ENCODE data around the gene WWOX. TPM values are rescaled to one million over a fixed set of nuclear protein-coding genes. Genes with fewer than 3 reads are reported as not detected.
A peak's percentile ranks its signal among the peaks of the same experiment; 100 is the strongest.

Gene WWOX
- total RNA-seq, 2 experiments from 2014 or later, result 16.6 to 19.0 TPM

GRCh38 chr16:78903843-78904242 is 804.4 kb downstream of the WWOX start:
- Mint-ChIP-seq H3K4me1 (peaks cover 47% of the 10 kb centered on the region), H3K9me3 (peaks cover 8% of the 10 kb centered on the region), H3K27ac (no peak overlapping the region), H3K27me3 (no peaks in the 10 kb centered on the region), H3K36me3 (ENCODE audit: low read depth) (peaks cover 34% of the 10 kb centered on the region), H3K4me3 (no peak overlapping the region)
- ChIA-PET POLR2A (no interaction called here), CTCF (interaction anchor here (0.7 kb wide), 2 partner anchors 53 to 154 kb away, joined by 3 to 6 read pairs; no protein-coding TSS in a partner anchor)
- no peak for DNase-seq

GRCh38 chr16:78906135-78906534 is 806.7 kb downstream of the WWOX start:
- Mint-ChIP-seq H3K9me3 (peaks cover 26% of the 10 kb centered on the region), H3K36me3 (ENCODE audit: low read depth) (peaks cover 47% of the 10 kb centered on the region), H3K4me3 (no peak overlapping the region), H3K4me1 (peaks cover 24% of the 10 kb centered on the region), H3K27me3 (no peaks in the 10 kb centered on the region), H3K27ac (no peak overlapping the region)
- no peak for DNase-seq
- POLR2A ChIA-PET, result interaction anchor here (0.9 kb wide), 1 partner anchor 15 kb away, joined by 6 read pairs; no protein-coding TSS in a partner anchor
- CTCF ChIA-PET, result no interaction called here

- H3K27ac Mint-ChIP-seq, result no peak overlapping the region
- H3K4me3 Mint-ChIP-seq, result no peak overlapping the region
- POLR2A ChIA-PET, result no interaction called here
- H3K4me1 Mint-ChIP-seq, result no peaks in the 10 kb centered on the region
- H3K27me3 Mint-ChIP-seq, result no peaks in the 10 kb centered on the region
- peaks cover 43% of the 10 kb centered on the region for H3K36me3 Mint-ChIP-seq (ENCODE audit: low read depth)
- no peak for DNase-seq
- peaks cover 39% of the 10 kb centered on the region for H3K9me3 Mint-ChIP-seq
- CTCF ChIA-PET, result no interaction called here
These were observed 809.8 kb downstream of the WWOX start for GRCh38 chr16:78909226-78909625.

GRCh38 chr16:78915811-78916345 is 816.4 kb downstream of the WWOX start:
- Mint-ChIP-seq H3K9me3 (peaks cover 41% of the 10 kb centered on the region), H3K36me3 (ENCODE audit: low read depth) (peaks cover 25% of the 10 kb centered on the region), H3K4me1 (peaks cover 24% of the 10 kb centered on the region), H3K27ac (no peak overlapping the region), H3K4me3 (no peak overlapping the region), H3K27me3 (no peaks in the 10 kb centered on the region)
- no peak for DNase-seq
- ChIA-PET POLR2A (no interaction called here), CTCF (interaction anchor here (1.2 kb wide), 1 partner anchor 10 kb away, joined by 3 read pairs; no protein-coding TSS in a partner anchor)

GRCh38 chr16:78916928-78917545 is 817.6 kb downstream of the WWOX start:
- ChIA-PET CTCF (interaction anchor here (1.2 kb wide), 1 partner anchor 8 kb away, joined by 3 read pairs; no protein-coding TSS in a partner anchor), POLR2A (interaction anchor here (1.3 kb wide), 1 partner anchor 18 kb away, joined by 3 read pairs; no protein-coding TSS in a partner anchor)
- Mint-ChIP-seq H3K27ac (no peak overlapping the region), H3K4me1 (peaks cover 24% of the 10 kb centered on the region), H3K36me3 (ENCODE audit: low read depth) (peaks cover 30% of the 10 kb centered on the region), H3K27me3 (no peaks in the 10 kb centered on the region), H3K4me3 (no peak overlapping the region), H3K9me3 (peaks cover 46% of the 10 kb centered on the region)
- no peak for DNase-seq

GRCh38 chr16:78918805-78919305 is 819.4 kb downstream of the WWOX start:
- H3K4me1 Mint-ChIP-seq, result peaks cover 24% of the 10 kb centered on the region
- no peak overlapping the region for H3K4me3 Mint-ChIP-seq
- no peak overlapping the region for H3K27ac Mint-ChIP-seq
- no peaks in the 10 kb centered on the region for H3K27me3 Mint-ChIP-seq
- POLR2A ChIA-PET, result no interaction called here
- peaks cover 46% of the 10 kb centered on the region for H3K9me3 Mint-ChIP-seq
- no peak for DNase-seq
- CTCF ChIA-PET, result interaction anchor here (1.3 kb wide), 1 partner anchor 397 kb away, joined by 3 read pairs; no protein-coding TSS in a partner anchor
- peaks cover 35% of the 10 kb centered on the region for H3K36me3 Mint-ChIP-seq (ENCODE audit: low read depth)

- H3K27ac Mint-ChIP-seq, result no peak overlapping the region
- ChIA-PET CTCF (no interaction called here), POLR2A (no interaction called here)
- H3K27me3 Mint-ChIP-seq, result no peaks in the 10 kb centered on the region
- peaks cover 33% of the 10 kb centered on the region for H3K36me3 Mint-ChIP-seq (ENCODE audit: low read depth)
- peaks cover 46% of the 10 kb centered on the region for H3K9me3 Mint-ChIP-seq
- no peak for DNase-seq
- H3K4me1 Mint-ChIP-seq, result peaks cover 24% of the 10 kb centered on the region
- H3K4me3 Mint-ChIP-seq, result no peak overlapping the region
These were observed 820.4 kb downstream of the WWOX start for GRCh38 chr16:78919852-78920251.

- H3K9me3 Mint-ChIP-seq, result peaks cover 46% of the 10 kb centered on the region
- no peak overlapping the region for H3K4me3 Mint-ChIP-seq
- H3K27ac Mint-ChIP-seq, result no peak overlapping the region
- DNase-seq, result no peak
- H3K27me3 Mint-ChIP-seq, result no peaks in the 10 kb centered on the region
- H3K36me3 Mint-ChIP-seq (ENCODE audit: low read depth), result peaks cover 33% of the 10 kb centered on the region
- ChIA-PET CTCF (interaction anchor here (1.0 kb wide), 1 partner anchor 32 kb away, joined by 3 read pairs; no protein-coding TSS in a partner anchor), POLR2A (interaction anchor here (1.1 kb wide), 1 partner anchor 15 kb away, joined by 6 read pairs; no protein-coding TSS in a partner anchor)
- H3K4me1 Mint-ChIP-seq, result peaks cover 27% of the 10 kb centered on the region
These were observed 821.2 kb downstream of the WWOX start for GRCh38 chr16:78920621-78921020.

- ChIA-PET POLR2A (no interaction called here), CTCF (interaction anchor here (0.9 to 1.2 kb wide), 4 partner anchors 9 to 1126 kb away, joined by 3 to 4 read pairs (median 3); no protein-coding TSS in a partner anchor)
- peaks cover 26% of the 10 kb centered on the region for H3K36me3 Mint-ChIP-seq (ENCODE audit: low read depth)
- H3K4me1 Mint-ChIP-seq, result peaks cover 11% of the 10 kb centered on the region
- H3K9me3 Mint-ChIP-seq, result peaks cover 30% of the 10 kb centered on the region
- no peak overlapping the region for H3K27ac Mint-ChIP-seq
- H3K4me3 Mint-ChIP-seq, result no peak overlapping the region
- DNase-seq, result peak; percentile 29
- H3K27me3 Mint-ChIP-seq, result no peaks in the 10 kb centered on the region
These were observed 825.8 kb downstream of the WWOX start for GRCh38 chr16:78925083-78925767.

- H3K4me1 Mint-ChIP-seq, result peaks cover 6% of the 10 kb centered on the region
- peaks cover 11% of the 10 kb centered on the region for H3K36me3 Mint-ChIP-seq (ENCODE audit: low read depth)
- no peak for DNase-seq
- ChIA-PET CTCF (no interaction called here), POLR2A (no interaction called here)
- peaks cover 17% of the 10 kb centered on the region for H3K9me3 Mint-ChIP-seq
- H3K27me3 Mint-ChIP-seq, result no peaks in the 10 kb centered on the region
- H3K4me3 Mint-ChIP-seq, result no peak overlapping the region
- H3K27ac Mint-ChIP-seq, result no peak overlapping the region
These were observed 827.3 kb downstream of the WWOX start for GRCh38 chr16:78926723-78927210.

GRCh38 chr16:78927766-78928165 is 828.3 kb downstream of the WWOX start:
- POLR2A ChIA-PET, result no interaction called here
- Mint-ChIP-seq H3K9me3 (peaks cover 10% of the 10 kb centered on the region), H3K4me3 (no peak overlapping the region), H3K36me3 (ENCODE audit: low read depth) (peaks cover 6% of the 10 kb centered on the region), H3K27ac (no peak overlapping the region), H3K4me1 (peaks cover 6% of the 10 kb centered on the region), H3K27me3 (no peaks in the 10 kb centered on the region)
- CTCF ChIA-PET, result no interaction called here
- DNase-seq, result no peak

GRCh38 chr16:78929841-78930240 is 830.4 kb downstream of the WWOX start:
- Mint-ChIP-seq H3K4me1 (peaks cover 6% of the 10 kb centered on the region), H3K27ac (no peak overlapping the region), H3K4me3 (no peak overlapping the region), H3K9me3 (peaks cover 3% of the 10 kb centered on the region), H3K36me3 (ENCODE audit: low read depth) (no peaks in the 10 kb centered on the region), H3K27me3 (no peaks in the 10 kb centered on the region)
- CTCF ChIA-PET, result no interaction called here
- no peak for DNase-seq
- POLR2A ChIA-PET, result no interaction called here

- no peaks in the 10 kb centered on the region for H3K27me3 Mint-ChIP-seq
- CTCF ChIA-PET, result no interaction called here
- peaks cover 5% of the 10 kb centered on the region for H3K9me3 Mint-ChIP-seq
- no peaks in the 10 kb centered on the region for H3K36me3 Mint-ChIP-seq (ENCODE audit: low read depth)
- H3K27ac Mint-ChIP-seq, result no peak overlapping the region
- H3K4me1 Mint-ChIP-seq, result peaks cover 3% of the 10 kb centered on the region
- DNase-seq, result no peak
- POLR2A ChIA-PET, result no interaction called here
- no peak overlapping the region for H3K4me3 Mint-ChIP-seq
These were observed 831.1 kb downstream of the WWOX start for GRCh38 chr16:78930561-78930960.

Data from activated CD4-positive, alpha-beta memory T cell treated with anti-CD3 and anti-CD28 coated beads, Interleukin-2, amount 10 ng/mL, durations not matched to agents 7 days and 5 days (primary cell).